Parathyroid adenoma (tissue), 2 donors: ENCODE measurements around the gene MDM4.

Experiments
- H2AFZ ChIP-seq: fragments of 300-600 bp; sonication (generic); one replicate; pipeline ENCODE4 v1.7.0; 2017; ENCODE audit warnings: antibody characterized with exemption, mild to moderate bottlenecking
- H3K27ac ChIP-seq: fragments of 300-600 bp; sonication (generic); one replicate; pipeline ENCODE4 v1.7.0; 2017
- H3K27me3 ChIP-seq: fragments of 300-600 bp; sonication (generic); one replicate; pipeline ENCODE4 v1.7.0; 2017; ENCODE audit warnings: low read length; ENCODE audit not compliant: control insufficient read depth, insufficient read depth
- H3K36me3 ChIP-seq: fragments of 300-600 bp; sonication (generic); one replicate; pipeline ENCODE4 v1.7.0; 2017; ENCODE audit warnings: low read length; ENCODE audit not compliant: control insufficient read depth, insufficient read depth
- H3K4me1 ChIP-seq: fragments of 300-600 bp; sonication (generic); one replicate; pipeline ENCODE4 v1.7.0; 2017; ENCODE audit warnings: control low read depth
- H3K4me2 ChIP-seq: fragments of 300-600 bp; sonication (generic); one replicate; pipeline ENCODE4 v1.7.0; 2017; ENCODE audit warnings: low read length
- H3K4me3 ChIP-seq: fragments of 300-600 bp; sonication (generic); one replicate; pipeline ENCODE4 v1.7.0; 2017; ENCODE audit warnings: low read depth, low read length
- H3K79me2 ChIP-seq: fragments of 300-600 bp; sonication (generic); one replicate; pipeline ENCODE4 v1.7.0; 2017; ENCODE audit warnings: control low read depth
- H3K9ac ChIP-seq: fragments of 300-600 bp; sonication (generic); one replicate; pipeline ENCODE4 v1.7.0; 2017; ENCODE audit warnings: mild to moderate bottlenecking
- H3K9me3 ChIP-seq: fragments of 300-600 bp; sonication (generic); one replicate; pipeline ENCODE4 v1.7.0; 2017; ENCODE audit warnings: low read length; ENCODE audit not compliant: control insufficient read depth
- TF ChIP-seq, protein P1 (sequence below): fragments of 300-600 bp; sonication (generic); IDR thresholded peaks from one replicate; pipeline ENCODE4 v1.7.0; 2017; ENCODE audit warnings: antibody characterized with exemption, mild to moderate bottlenecking
- donor health status: primary hyperparathyroidism.

MDM4 gene

DNA sequence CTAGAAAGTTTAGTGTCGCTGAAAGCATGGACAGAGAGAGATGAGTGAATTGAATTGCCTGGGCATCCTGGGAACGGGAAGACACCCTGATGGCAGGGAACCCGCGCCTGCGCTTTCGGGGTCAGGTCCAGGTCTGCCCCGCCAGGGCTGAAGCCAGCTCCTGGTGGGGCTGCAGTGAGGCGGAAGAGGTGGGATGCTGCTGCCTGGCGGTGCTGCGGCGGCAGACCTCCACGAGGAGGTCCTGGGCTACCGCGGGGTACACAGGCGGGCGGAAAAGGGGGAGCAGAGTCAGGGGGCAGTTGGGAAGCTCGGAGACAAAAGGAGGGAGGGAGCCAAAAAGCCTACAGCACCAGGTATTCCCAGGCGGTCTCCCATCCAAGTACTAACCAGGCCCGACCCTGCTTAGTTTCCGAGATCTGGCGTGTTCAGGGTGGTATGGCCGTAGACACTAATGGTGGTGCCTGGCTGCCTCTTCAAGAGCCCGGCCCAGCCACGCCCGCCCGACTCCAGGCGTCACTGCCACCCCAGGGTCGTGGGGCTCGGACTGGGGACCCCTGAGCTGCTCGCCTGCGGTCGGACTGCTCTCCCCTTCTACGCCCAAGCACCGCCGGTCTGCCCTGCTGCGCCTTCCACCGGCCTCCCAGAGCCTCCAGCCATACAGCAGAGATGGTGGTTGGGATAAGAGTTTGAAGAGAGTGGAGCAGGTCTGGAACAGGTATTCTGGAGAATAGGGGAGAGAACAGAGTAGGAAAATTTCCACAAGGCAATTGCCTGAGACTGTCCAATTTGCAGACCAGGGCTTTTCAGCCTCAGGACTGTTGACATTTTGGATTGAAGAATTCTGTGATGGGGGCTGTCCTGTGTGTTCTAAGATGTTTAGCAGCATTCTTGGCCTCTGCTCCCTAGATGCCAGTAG is 46.1 kb downstream of the MDM4 start:
- Histone ChIP-seq H3K9me3 (no peaks in the 10 kb centered on the region), H2AFZ (no peak overlapping the region), H3K9ac (no peak overlapping the region), H3K27me3 (no peaks in the 10 kb centered on the region), H3K4me2 (no peak overlapping the region), H3K79me2 (no peaks in the 10 kb centered on the region), H3K27ac (no peak overlapping the region), H3K4me1 (no peaks in the 10 kb centered on the region), H3K4me3 (no peak overlapping the region), H3K36me3 (no peaks in the 10 kb centered on the region)
- TF ChIP-seq, protein P1, sequence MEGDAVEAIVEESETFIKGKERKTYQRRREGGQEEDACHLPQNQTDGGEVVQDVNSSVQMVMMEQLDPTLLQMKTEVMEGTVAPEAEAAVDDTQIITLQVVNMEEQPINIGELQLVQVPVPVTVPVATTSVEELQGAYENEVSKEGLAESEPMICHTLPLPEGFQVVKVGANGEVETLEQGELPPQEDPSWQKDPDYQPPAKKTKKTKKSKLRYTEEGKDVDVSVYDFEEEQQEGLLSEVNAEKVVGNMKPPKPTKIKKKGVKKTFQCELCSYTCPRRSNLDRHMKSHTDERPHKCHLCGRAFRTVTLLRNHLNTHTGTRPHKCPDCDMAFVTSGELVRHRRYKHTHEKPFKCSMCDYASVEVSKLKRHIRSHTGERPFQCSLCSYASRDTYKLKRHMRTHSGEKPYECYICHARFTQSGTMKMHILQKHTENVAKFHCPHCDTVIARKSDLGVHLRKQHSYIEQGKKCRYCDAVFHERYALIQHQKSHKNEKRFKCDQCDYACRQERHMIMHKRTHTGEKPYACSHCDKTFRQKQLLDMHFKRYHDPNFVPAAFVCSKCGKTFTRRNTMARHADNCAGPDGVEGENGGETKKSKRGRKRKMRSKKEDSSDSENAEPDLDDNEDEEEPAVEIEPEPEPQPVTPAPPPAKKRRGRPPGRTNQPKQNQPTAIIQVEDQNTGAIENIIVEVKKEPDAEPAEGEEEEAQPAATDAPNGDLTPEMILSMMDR: no peak

DNA sequence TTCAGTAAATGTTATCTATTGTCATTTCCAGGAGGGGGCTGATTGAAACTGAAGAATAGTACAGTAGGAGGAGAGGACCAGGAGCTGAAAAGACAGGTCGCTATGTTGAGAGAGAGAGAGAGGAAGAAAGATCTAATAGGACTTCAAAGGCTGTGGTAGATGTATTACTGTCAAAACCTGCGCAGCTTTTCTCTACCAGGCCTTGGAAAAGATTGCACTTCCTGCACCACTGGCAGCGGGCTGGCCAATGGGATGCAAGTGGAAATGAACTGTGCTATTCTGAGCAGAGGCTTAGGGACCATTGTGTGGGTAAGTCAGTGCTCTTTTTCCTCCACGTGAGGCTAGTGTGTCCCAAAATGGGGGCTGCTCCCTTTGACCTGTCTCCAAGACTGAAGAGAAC is 47.1 kb downstream of the MDM4 start:
- TF ChIP-seq, protein P1: no peak
- Histone ChIP-seq H3K4me2 (no peak overlapping the region), H2AFZ (no peak overlapping the region), H3K36me3 (no peaks in the 10 kb centered on the region), H3K4me1 (no peaks in the 10 kb centered on the region), H3K27ac (no peak overlapping the region), H3K4me3 (no peak overlapping the region), H3K27me3 (no peaks in the 10 kb centered on the region), H3K9ac (no peak overlapping the region), H3K9me3 (no peaks in the 10 kb centered on the region), H3K79me2 (no peaks in the 10 kb centered on the region)

DNA sequence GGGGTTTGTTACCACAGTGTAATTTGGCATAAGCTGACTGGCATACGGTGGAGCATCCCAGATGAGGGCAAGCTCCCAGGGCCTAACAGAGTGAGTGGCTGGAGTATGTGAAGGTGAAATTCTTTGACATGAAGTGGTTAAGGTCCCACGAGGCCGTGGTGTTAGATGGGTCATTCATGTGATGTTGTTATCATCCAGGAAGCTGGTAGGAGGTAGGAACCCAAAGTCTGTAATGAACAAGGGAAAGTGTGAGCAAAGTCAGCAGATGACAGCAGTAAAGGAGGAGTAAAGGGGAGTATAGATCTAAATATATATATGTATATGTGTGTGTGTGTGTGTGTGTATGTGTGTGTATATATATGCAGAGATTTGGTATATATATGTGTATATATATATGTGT is 47.6 kb downstream of the MDM4 start:
- Histone ChIP-seq H3K36me3 (no peaks in the 10 kb centered on the region), H2AFZ (no peak overlapping the region), H3K9me3 (no peaks in the 10 kb centered on the region), H3K27ac (no peak overlapping the region), H3K79me2 (no peaks in the 10 kb centered on the region), H3K9ac (no peak overlapping the region), H3K27me3 (no peaks in the 10 kb centered on the region), H3K4me2 (no peak overlapping the region), H3K4me1 (no peaks in the 10 kb centered on the region), H3K4me3 (no peak overlapping the region)
- TF ChIP-seq, protein P1: no peak

DNA sequence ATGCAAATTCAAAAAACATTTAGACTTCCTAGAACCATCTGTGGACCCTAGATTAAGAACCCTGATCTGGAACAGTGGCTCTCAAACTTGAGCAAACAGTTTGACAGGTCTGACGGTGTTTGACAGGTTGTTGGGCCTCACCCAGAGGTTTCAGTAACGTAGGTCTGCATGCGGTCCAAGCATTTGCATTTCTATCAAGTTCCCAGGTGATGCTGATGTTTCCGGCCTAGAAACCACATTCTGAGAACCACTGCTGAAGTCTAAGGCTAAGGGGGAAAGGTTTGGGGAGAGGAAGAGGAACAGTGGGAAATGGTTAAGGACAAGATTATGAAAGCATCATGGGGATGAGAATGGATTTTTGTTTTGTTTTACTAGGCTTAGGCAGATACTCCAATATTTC is 48.6 kb downstream of the MDM4 start:
- H3K27me3 ChIP-seq: no peaks in the 10 kb centered on the region
- no peak overlapping the region for H3K9ac ChIP-seq
- no peak overlapping the region for H3K4me3 ChIP-seq
- no peaks in the 10 kb centered on the region for H3K79me2 ChIP-seq
- H2AFZ ChIP-seq: no peak overlapping the region
- TF ChIP-seq, protein P1: no peak
- no peak overlapping the region for H3K27ac ChIP-seq
- no peaks in the 10 kb centered on the region for H3K9me3 ChIP-seq
- no peaks in the 10 kb centered on the region for H3K4me1 ChIP-seq
- H3K36me3 ChIP-seq: no peaks in the 10 kb centered on the region
- no peak overlapping the region for H3K4me2 ChIP-seq
